ENCODE measurements around the gene ATG4D.

The ATG4D gene

DNA sequence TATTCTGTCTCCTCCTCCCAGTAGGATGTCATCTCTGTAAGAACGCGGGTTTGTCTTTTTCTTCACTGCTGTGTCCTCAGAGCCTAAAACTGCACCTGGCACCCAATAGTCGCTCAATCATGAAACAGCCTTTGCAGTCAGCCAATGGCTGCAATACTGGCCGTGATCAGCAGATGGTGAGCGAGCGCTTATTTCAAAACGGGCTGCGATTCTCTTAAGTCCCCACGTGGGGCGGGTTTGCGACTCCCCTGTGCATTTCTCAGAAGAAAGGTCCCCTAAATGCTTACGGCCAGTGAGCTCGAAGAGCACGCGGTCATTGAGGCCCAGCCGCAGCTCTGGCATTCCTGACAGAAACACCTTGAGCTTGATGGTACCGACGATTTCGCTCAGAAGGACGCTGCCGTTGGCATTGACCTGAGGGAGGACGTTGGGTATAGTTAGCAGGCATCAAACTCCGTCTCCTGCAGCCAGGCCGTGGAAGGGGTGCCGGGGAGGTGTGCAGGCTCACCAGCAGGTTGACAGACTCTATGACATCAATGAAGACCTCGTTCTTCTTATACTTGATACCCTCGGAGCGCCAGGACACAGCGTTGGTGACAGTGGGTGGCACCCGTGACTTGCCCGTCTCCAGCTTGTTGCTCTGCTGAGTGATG lies 37.4 kb downstream of the ATG4D start:
- peak; percentile 80 for DNase-seq (ENCODE audit: low read depth)

DNA sequence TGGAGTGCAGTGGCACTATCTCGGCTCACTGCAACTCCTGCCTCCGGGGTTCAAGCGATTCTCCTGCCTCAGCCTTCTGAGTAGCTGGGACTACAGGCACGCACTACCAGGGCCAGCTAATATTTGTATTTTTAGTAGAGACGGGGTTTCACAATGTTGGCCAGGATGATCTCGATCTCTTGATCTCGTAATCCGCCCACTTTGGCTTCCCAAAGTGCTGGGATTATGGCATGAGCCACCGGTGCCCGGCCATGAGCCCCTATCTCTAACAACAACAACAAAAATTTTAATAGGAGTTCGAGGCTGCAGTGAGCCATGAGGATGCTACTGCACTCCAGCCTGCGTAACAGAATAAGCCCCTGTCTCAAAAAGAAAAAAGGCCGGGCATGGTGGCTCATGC lies 38.4 kb downstream of the ATG4D start:
- DNase-seq (ENCODE audit: low read depth) = no peak

DNA sequence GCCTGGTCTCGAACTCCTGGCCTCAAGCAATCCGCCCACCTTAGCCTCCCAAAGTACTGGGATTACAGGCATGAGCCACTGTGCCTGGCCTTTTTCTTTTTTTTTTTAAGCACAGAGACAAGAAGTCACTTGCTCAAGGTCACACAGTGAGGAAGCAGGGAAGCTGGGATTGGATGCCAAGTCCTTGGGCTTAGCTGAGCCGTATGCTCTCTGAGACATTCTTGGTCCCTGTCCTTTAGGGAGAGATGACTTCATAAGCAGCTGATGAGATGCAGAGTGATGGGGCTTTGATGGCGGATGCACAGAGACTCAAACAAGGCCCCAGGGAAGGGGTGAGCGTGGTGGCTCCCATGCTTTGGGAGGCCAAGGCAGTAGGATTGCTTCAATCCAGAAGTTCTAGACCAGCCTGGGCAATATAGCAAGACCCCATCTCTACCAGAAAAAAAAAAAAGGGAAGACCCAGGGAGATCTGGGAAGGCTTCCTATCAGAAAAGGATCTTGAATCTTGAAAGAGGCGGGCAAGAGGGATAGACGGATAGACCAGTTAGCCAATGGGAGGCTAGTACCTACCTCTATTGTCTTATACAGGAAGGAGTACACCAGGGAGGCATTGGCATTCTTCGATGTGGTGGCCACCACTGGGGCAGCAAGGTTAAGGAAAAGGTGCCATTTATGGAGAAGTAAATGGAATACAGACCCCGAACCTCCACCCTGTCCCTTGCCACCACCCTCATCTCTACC lies 39.5 kb downstream of the ATG4D start:
- no peak for DNase-seq (ENCODE audit: low read depth)

DNA sequence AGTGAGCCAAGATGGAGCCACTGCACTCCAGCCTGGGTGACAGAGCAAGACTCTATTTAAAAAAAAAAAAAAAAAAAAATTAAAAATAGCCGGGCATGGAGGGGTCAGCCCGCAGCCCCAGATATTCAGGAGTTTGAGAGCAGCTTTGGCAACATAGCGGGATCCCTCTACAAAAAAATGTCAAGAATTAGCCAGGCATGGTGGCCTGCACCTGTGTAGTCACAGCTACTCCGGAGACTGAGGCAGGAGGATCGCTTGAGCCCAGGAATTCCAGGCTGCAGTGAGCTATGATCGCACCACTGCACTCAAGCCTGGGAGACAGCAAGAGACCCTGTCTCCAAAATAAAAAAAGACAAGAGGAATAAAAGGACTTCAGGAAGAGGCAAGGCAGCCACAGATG lies 42.7 kb downstream of the ATG4D start:
- DNase-seq (ENCODE audit: low read depth) = no peak

DNA sequence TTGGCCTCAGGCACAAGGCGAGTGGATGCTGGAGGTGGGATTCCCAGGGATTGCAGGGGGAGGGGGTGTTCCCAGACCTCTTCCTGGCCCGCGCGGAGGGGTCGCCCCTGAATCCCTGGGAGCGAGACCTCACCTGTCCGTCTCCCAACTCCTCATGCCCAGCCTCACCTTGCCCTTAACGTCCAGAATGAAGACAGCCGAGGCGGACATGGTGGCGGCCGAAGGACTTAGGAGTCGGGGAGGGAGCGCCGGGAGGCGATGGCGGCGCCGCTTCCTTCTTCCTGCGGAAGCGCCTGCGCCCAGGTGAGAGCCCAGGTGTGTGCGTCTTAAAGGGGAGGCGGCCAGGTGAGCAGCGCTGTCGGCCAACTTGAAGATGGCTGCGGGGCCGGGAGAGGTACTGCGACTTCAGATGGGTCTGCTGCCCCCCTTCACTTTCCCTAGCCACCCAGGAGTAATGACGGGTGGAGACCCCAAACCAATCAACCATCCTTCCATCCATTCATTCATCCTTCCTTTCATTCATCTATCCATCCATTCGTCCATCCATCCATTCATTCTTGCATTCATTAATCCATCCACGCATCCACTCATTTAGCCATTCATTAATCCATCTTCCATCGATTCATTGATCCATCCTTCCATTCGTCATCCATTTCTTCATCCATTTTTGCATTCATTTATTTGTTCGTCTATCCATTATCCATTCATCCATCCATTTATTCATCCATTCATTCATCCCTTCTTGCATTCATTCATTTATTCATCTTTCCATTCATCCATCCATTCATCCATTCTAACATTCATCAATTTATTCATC lies 43.5 kb downstream of the ATG4D start, which contains the start of gene AP1M2:
AP1M2 (minus strand) TSS at position 291 of the 817 bp plus-strand sequence; CDS start at position 210, 81 bp downstream.
- no peak for DNase-seq (ENCODE audit: low read depth)

DNA sequence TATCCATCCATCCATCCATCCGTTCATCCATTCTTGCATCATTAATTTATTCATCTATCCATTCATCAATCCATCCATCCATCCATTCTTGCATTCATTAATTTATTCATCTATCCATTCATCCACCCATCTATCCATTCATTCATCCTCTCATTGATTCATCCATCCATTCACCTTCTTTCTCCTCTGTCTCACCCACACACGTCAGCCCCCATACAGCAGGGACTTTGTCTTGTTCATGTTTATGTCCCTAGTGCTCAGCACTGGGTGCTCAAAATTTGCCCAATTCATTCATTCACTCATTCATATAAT lies 44.1 kb downstream of the ATG4D start:
- no peak for DNase-seq (ENCODE audit: low read depth)

DNA sequence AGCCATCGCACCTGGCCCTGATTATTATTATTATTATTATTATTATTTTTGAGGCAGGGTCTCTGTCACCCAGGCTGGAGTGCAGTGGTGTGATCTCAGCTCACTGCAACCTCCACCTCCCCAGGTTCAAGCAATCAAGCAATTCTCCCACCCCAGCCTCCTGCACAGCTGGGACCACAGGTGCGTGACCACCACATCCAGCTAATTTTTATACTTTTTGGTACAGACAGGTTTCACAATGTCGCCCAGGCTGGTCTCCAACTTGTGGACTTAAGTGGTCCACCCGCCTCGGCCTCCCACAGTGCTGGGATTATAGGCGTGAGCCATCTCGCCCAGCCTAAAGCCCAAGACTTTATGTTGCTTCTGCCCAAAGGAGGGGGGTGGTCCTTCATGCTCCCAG lies 49.4 kb downstream of the ATG4D start:
- no peak for DNase-seq (ENCODE audit: low read depth)

DNA sequence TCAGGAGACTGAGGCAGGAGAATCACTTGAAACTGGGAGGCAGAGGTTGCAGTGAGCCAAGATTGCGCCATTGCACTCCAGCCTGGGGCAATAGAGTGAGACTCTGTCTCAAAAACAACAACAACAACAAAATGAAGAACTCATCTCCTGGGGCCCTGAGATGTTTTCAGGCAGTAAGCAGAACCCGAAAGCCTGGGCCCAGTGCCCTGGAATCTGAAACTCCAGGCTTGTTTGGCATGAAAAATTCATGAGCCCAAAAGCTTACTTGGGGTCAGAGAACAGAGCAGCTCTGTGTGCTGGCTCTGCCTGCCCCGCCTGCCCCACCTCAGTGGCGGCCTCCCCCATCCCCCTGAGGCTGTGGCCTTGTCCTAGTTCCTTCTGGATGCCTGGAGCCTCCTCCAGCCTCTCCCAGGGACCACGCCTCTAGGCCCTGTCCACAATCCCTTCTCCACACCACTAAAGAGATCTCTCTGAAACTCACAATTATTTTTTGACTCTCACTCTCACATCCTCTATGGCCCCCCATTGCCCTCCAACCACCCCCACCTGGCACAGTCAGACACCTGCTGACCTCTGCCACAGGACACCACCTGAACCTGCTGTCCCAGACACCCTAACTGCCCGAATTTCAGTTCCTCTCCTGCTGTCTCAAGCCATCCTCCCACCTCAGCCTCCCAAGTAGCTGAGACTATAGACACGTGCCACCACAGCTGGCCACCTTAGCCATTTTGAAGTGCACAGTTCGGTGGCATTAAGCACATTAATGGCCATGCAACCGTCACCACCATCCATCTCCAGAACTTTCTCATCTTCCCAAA lies 50.3 kb downstream of the ATG4D start:
- no peak for DNase-seq (ENCODE audit: low read depth)

DNA sequence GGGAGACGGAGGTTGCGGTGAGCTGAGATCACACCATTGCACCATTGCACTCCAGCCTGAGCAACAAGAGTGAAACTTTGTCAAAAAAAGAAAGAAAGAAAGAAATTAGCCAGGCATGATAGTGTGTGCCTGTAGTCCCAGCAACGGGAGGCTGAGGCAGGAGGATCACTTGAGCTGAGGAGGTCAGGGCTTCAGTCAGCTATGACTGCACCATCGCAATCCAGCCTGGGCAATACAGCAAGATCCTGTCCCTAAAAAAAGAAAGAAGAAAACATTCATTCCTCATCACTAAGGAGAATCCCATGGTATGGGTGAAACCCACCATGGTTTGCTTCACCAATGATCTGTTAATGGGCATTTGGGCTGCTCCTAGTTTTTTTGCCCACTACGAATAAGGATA lies 56.4 kb downstream of the ATG4D start:
- no peak for DNase-seq (ENCODE audit: low read depth)

DNA sequence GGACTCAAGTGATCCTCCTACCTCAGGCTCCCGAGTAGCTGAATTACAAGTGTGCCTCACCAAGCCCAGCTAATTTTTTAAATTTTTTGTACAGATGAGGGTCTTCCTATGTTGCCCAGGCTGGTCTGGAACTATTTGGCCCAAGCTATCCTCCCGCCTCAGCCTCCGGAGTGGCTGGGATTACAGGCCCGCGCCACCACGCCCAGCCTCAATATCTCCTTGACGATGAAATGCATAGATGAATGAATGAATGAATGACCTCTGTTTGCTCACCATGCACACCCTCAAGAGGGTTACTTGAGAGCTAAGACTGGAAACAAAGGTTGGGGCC lies 58.3 kb downstream of the ATG4D start:
- no peak for DNase-seq (ENCODE audit: low read depth)

DNA sequence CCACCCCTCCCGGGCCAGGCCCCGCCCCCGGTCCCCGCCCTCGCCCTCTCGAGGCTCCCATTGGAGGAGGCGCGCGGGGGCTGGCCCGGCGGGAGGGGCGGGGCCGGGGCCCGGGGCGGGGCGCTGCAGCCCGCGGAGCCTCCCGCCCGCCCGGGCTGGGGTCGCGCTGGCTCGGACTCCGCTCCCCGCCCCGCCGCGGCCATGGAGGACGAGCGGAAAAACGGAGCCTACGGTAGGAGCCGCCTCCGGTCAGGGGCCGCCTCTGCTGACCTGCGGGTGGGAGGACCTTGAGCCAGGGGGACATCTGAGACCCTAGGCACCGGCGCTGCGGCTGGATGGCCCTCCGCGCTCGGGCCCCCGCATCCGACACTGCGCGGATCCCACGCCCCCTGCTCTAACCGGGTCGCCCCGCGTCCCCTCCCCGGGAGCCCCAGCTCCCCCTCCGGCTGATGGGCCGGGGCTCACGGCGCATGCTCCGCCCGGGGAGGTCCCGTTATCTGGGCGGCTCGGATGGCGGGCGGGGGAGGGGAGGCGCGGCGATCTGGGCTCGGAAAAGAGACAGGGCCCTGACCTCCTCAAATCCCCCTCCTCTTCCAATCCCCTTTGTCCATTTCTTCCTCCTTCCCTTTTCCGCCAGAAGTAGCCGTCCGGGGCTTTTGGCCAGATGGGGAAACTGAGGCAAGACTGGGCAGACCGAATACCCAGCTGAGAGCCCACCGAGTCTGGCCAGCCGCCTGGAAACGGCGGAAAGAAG lies 58.8 kb downstream of the ATG4D start:
- peak; percentile 85 for DNase-seq (ENCODE audit: low read depth)

Measured in stimulated activated CD8-positive, alpha-beta memory T cell treated with anti-CD3 and anti-CD28 coated beads, Interleukin-4, amount 100 ng/mL, for 24 hours (primary cell).